ENCODE data around the gene IGFBP4. TPM values are rescaled to one million over a fixed set of nuclear protein-coding genes. Genes with fewer than 3 reads are reported as not detected.

IGFBP4 gene
- total RNA-seq, 1 donor from 2014 or later = 84.3 TPM

- no peak for DNase-seq (ENCODE audit: low spot score)
- intact Hi-C loops (cut with micrococcal nuclease) = no loop called here
- no peak overlapping the region for H3K4me3 Mint-ChIP-seq
- no peaks in the 10 kb centered on the region for H3K27me3 Mint-ChIP-seq (ENCODE audit: insufficient read depth)
- H3K4me1 Mint-ChIP-seq (ENCODE audit: low read depth) = peaks cover 95% of the 10 kb centered on the region
- H3K9me3 Mint-ChIP-seq = no peaks in the 10 kb centered on the region
- peak overlapping the region; percentile 77 for H3K27ac Mint-ChIP-seq
- peaks cover 10% of the 10 kb centered on the region for H3K36me3 Mint-ChIP-seq (ENCODE audit: low read depth)
Observed at GRCh38 chr17:40484285-40484972, 41.2 kb downstream of the IGFBP4 start.

GRCh38 chr17:40484973-40485530 lies 41.8 kb downstream of the IGFBP4 start:
- Mint-ChIP-seq H3K4me3 (no peak overlapping the region), H3K4me1 (ENCODE audit: low read depth) (peaks cover 95% of the 10 kb centered on the region), H3K27ac (peak overlapping the region; percentile 81), H3K36me3 (ENCODE audit: low read depth) (peaks cover 10% of the 10 kb centered on the region), H3K9me3 (no peaks in the 10 kb centered on the region), H3K27me3 (ENCODE audit: insufficient read depth) (no peaks in the 10 kb centered on the region)
- intact Hi-C loops (cut with micrococcal nuclease) = no loop called here
- no peak for DNase-seq (ENCODE audit: low spot score)

GRCh38 chr17:40485851-40486521 lies 42.7 kb downstream of the IGFBP4 start:
- Mint-ChIP-seq H3K4me3 (peak overlapping the region; percentile 44), H3K27me3 (ENCODE audit: insufficient read depth) (no peaks in the 10 kb centered on the region), H3K36me3 (ENCODE audit: low read depth) (peaks cover 4% of the 10 kb centered on the region), H3K27ac (peak overlapping the region; percentile 81), H3K4me1 (ENCODE audit: low read depth) (peaks cover 95% of the 10 kb centered on the region), H3K9me3 (no peaks in the 10 kb centered on the region)
- intact Hi-C loops (cut with micrococcal nuclease) = no loop called here
- no peak for DNase-seq (ENCODE audit: low spot score)

- peak overlapping the region; percentile 44 for H3K4me3 Mint-ChIP-seq
- H3K4me1 Mint-ChIP-seq (ENCODE audit: low read depth) = peaks cover 95% of the 10 kb centered on the region
- H3K27ac Mint-ChIP-seq = peak overlapping the region; percentile 81
Observed at GRCh38 chr17:40486522-40487370, 43.5 kb downstream of the IGFBP4 start.

GRCh38 chr17:40487371-40488020 lies 44.2 kb downstream of the IGFBP4 start:
- DNase-seq (ENCODE audit: low spot score) = no peak
- Mint-ChIP-seq H3K27me3 (ENCODE audit: insufficient read depth) (no peaks in the 10 kb centered on the region), H3K27ac (peak overlapping the region; percentile 81), H3K4me3 (no peak overlapping the region), H3K36me3 (ENCODE audit: low read depth) (peaks cover 2% of the 10 kb centered on the region), H3K9me3 (no peaks in the 10 kb centered on the region), H3K4me1 (ENCODE audit: low read depth) (peaks cover 91% of the 10 kb centered on the region)
- intact Hi-C loops (cut with micrococcal nuclease) = no loop called here

More at GRCh38 chr17:40486522-40487370, 43.5 kb downstream of the IGFBP4 start:
- DNase-seq (ENCODE audit: low spot score) = no peak
- Mint-ChIP-seq H3K27me3 (ENCODE audit: insufficient read depth) (no peaks in the 10 kb centered on the region), H3K36me3 (ENCODE audit: low read depth) (peaks cover 2% of the 10 kb centered on the region), H3K9me3 (no peaks in the 10 kb centered on the region)
- intact Hi-C loops (cut with micrococcal nuclease) = no loop called here

GRCh38 chr17:40490289-40490853 lies 47.1 kb downstream of the IGFBP4 start:
- no peak for DNase-seq (ENCODE audit: low spot score)
- H3K9me3 Mint-ChIP-seq = no peaks in the 10 kb centered on the region
- H3K4me1 Mint-ChIP-seq (ENCODE audit: low read depth) = peaks cover 68% of the 10 kb centered on the region
- H3K27me3 Mint-ChIP-seq (ENCODE audit: insufficient read depth) = no peaks in the 10 kb centered on the region
- H3K4me3 Mint-ChIP-seq = peak overlapping the region; percentile 52
- peaks cover 3% of the 10 kb centered on the region for H3K36me3 Mint-ChIP-seq (ENCODE audit: low read depth)
- intact Hi-C loops (cut with micrococcal nuclease) = no loop called here
- peak overlapping the region; percentile 46 for H3K27ac Mint-ChIP-seq

DNA sequence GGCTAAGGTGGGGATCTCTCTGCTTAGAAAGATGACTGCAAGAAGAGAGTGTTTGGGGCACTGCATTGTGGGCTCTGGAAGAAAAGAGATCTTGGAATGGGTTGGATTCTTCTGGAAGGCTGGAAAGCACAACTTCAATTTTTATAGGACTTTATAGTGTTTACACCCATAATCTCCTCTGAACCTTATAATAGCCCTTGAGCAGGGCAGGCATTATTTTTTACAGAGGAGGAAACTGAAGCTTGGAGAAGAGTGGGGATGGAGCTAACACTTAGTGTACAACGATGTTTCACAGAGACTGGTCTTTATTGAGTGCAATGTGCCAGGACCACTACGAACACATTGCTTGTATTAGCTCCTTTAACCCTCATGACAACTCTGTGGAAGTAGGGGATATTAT lies 47.7 kb downstream of the IGFBP4 start:
- peaks cover 1% of the 10 kb centered on the region for H3K36me3 Mint-ChIP-seq (ENCODE audit: low read depth)
- H3K9me3 Mint-ChIP-seq = no peaks in the 10 kb centered on the region
- H3K27me3 Mint-ChIP-seq (ENCODE audit: insufficient read depth) = no peaks in the 10 kb centered on the region
- no peak for DNase-seq (ENCODE audit: low spot score)
- intact Hi-C loops (cut with micrococcal nuclease) = no loop called here
- H3K27ac Mint-ChIP-seq = peak overlapping the region; percentile 46
- peak overlapping the region; percentile 35 for H3K4me3 Mint-ChIP-seq
- H3K4me1 Mint-ChIP-seq (ENCODE audit: low read depth) = peaks cover 62% of the 10 kb centered on the region

- peaks cover 57% of the 10 kb centered on the region for H3K4me1 Mint-ChIP-seq (ENCODE audit: low read depth)
Observed at GRCh38 chr17:40491486-40491885, 48.2 kb downstream of the IGFBP4 start.

DNA sequence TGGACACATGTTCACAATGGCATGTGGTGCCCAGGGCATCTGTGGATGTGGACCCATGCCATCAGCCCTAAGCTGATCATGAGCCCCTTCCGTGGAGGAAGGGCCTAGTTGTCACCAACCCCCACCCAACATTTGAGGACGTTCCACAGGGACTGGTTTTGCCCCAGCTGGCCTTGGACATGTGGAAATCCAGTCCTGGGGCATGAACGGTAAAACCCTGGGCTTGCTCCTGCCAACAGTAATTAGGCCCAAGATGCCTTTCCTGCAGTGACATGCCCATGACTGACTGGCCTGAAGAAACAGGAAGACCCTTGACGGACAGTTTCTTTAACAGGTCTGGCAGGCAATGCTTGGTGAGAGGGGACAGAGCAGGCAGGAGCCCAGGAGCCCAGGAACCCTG lies 50.4 kb downstream of the IGFBP4 start:
- H3K9me3 Mint-ChIP-seq = no peaks in the 10 kb centered on the region

More at GRCh38 chr17:40491486-40491885, 48.2 kb downstream of the IGFBP4 start:
- Mint-ChIP-seq H3K9me3 (no peaks in the 10 kb centered on the region), H3K27me3 (ENCODE audit: insufficient read depth) (no peaks in the 10 kb centered on the region), H3K4me3 (peak overlapping the region; percentile 47), H3K27ac (peak overlapping the region; percentile 46), H3K36me3 (ENCODE audit: low read depth) (peaks cover 1% of the 10 kb centered on the region)
- DNase-seq (ENCODE audit: low spot score) = no peak
- intact Hi-C loops (cut with micrococcal nuclease) = no loop called here

GRCh38 chr17:40495140-40495539 lies 51.9 kb downstream of the IGFBP4 start:
- no peaks in the 10 kb centered on the region for H3K27me3 Mint-ChIP-seq (ENCODE audit: insufficient read depth)
- no peak overlapping the region for H3K27ac Mint-ChIP-seq
- peaks cover 4% of the 10 kb centered on the region for H3K36me3 Mint-ChIP-seq (ENCODE audit: low read depth)
- H3K9me3 Mint-ChIP-seq = no peaks in the 10 kb centered on the region
- no peak for DNase-seq (ENCODE audit: low spot score)
- H3K4me3 Mint-ChIP-seq = no peak overlapping the region
- intact Hi-C loops (cut with micrococcal nuclease) = no loop called here
- peaks cover 37% of the 10 kb centered on the region for H3K4me1 Mint-ChIP-seq (ENCODE audit: low read depth)

More for the DNA sequence above, 50.4 kb downstream of the IGFBP4 start:
- H3K27me3 Mint-ChIP-seq (ENCODE audit: insufficient read depth) = no peaks in the 10 kb centered on the region
- DNase-seq (ENCODE audit: low spot score) = no peak
- peaks cover 51% of the 10 kb centered on the region for H3K4me1 Mint-ChIP-seq (ENCODE audit: low read depth)
- H3K4me3 Mint-ChIP-seq = no peak overlapping the region
- H3K27ac Mint-ChIP-seq = no peak overlapping the region
- H3K36me3 Mint-ChIP-seq (ENCODE audit: low read depth) = peaks cover 4% of the 10 kb centered on the region
- intact Hi-C loops (cut with micrococcal nuclease) = no loop called here

DNA sequence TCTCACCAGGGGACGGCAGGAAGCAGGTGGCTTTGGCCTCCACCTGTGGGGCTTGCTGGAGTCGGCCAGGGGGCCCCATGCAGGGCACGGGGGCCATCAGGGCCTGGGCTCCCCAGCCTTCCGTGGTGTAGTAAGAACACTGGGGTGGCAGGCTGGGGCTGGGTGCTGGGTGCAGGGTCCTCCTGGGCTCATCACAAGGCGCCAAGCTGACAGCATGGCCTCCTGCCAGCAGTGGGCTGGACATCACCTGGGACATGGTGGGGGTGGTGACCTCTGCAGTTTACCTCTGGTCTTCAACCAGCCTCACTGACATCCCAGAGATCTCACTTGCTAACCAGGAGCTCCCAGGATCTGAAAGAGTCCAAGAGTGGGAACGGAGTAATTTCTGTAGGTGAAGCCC lies 52.9 kb downstream of the IGFBP4 start:
- DNase-seq (ENCODE audit: low spot score) = no peak
- intact Hi-C loops (cut with micrococcal nuclease) = no loop called here
- Mint-ChIP-seq H3K4me3 (no peak overlapping the region), H3K36me3 (ENCODE audit: low read depth) (peaks cover 4% of the 10 kb centered on the region), H3K27me3 (ENCODE audit: insufficient read depth) (no peaks in the 10 kb centered on the region), H3K9me3 (no peaks in the 10 kb centered on the region), H3K4me1 (ENCODE audit: low read depth) (peaks cover 26% of the 10 kb centered on the region), H3K27ac (no peak overlapping the region)

Measured in activated T-helper 1 cell treated with anti-CD3 and anti-CD28 coated beads, Interleukin-12 subunit alpha, Interleukin-12 subunit beta, Interleukin-2, Interleukin-4 antibody, amounts not matched to agents 30 ng/mL and 10 ng/mL and 1 ng/mL, durations not matched to agents 14 hours and 24 hours and 36 hours (primary cell).